Heart right ventricle (tissue), 16 donors: Measurements from ENCODE around the gene NEB. TPM values are rescaled to one million over a fixed set of nuclear protein-coding genes. Genes with fewer than 3 reads are reported as not detected.

Source experiments
- ATAC-seq, 8 donors: fragments of 200-7000 bp; cut with Tn5 transposase; one replicate each; pipeline ENCODE4 v1.9.1; 2020; ENCODE audit warnings: mild to moderate bottlenecking in 8 of 8, moderate library complexity in 8 of 8, moderate number of reproducible peaks in 1 of 8
- DNase-seq, 2 donors: peaks; one replicate each; pipeline ENCODE4 v3.0.0-alpha.2; 2020
- H3K27ac ChIP-seq, 10 donors: fragments of 200-600 bp; sonication (generic) in 2 of 10; one replicate each; pipeline versions ENCODE4 v1.5.0 to v1.8.0; 2020 to 2022; ENCODE audit warnings: mild to moderate bottlenecking in 3 of 10
- H3K27me3 ChIP-seq, 7 donors: fragments of 200-600 bp; one replicate each; pipeline ENCODE4 v1.8.0; 2021 to 2022; ENCODE audit warnings: mild to moderate bottlenecking in 2 of 7
- H3K36me3 ChIP-seq, 9 donors: fragments of 200-600 bp; sonication (generic) in 1 of 9; one replicate each; pipeline versions ENCODE4 v1.5.0 to v1.8.0; 2020 to 2022; ENCODE audit warnings: mild to moderate bottlenecking in 2 of 9
- H3K4me1 ChIP-seq, 9 donors: fragments of 200-600 bp; sonication (generic) in 1 of 9; one replicate each; pipeline versions ENCODE4 v1.5.0 to v1.8.0; 2020 to 2022; ENCODE audit warnings: mild to moderate bottlenecking in 4 of 9
- H3K4me3 ChIP-seq, 10 donors: fragments of 200-600 bp; sonication (generic) in 2 of 10; one replicate each; pipeline versions ENCODE4 v1.5.0 to v1.8.0; 2020 to 2022; ENCODE audit warnings: mild to moderate bottlenecking in 7 of 10, moderate library complexity in 2 of 10
- H3K9me3 ChIP-seq, 11 donors: fragments of 200-600 bp in 10 of 11; sonication (generic) in 2 of 11; one replicate each; pipeline versions ENCODE4 v1.5.0 to v1.8.0; 2013 to 2022; ENCODE audit warnings: mild to moderate bottlenecking in 2 of 11, control low read depth in 1 of 11, moderate library complexity in 1 of 11
- CTCF ChIP-seq, 9 donors: fragments of 200-600 bp; sonication (generic) in 2 of 9; IDR thresholded peaks; one replicate each; pipeline versions ENCODE4 v1.5.0 to v1.8.0; 2021 to 2022; ENCODE audit warnings: antibody characterized with exemption in 9 of 9, mild to moderate bottlenecking in 5 of 9, moderate library complexity in 1 of 9
- WGBS, 2 donors: extraction: QIAGEN DNeasy Blood & Tissue Kit; methylation state at CpG; one replicate each; pipeline ENCODE4 v1.1.7; 2013; ENCODE audit warnings: inconsistent platforms in 1 of 2; 5-methylcytosine and 5-hydroxymethylcytosine counted together
- intact Hi-C, 10 donors: fragments of 100-400 bp; cut with DNase I; formaldehyde crosslinking; loops; one replicate each; pipeline versions ENCODE4 v1.11.1 to v1.14.2; 2022
- polyA plus RNA-seq, 2 donors: library from polyadenylated mRNA; stranded (reverse); fragments of 200-250 nt; gene quantifications; one replicate each; pipeline ENCODE4 v1.2.3, GENCODE V29; 2013
- total RNA-seq, 10 donors: library from RNA; stranded (reverse); fragmentation: NEBNext Ultra II Directional in 3 of 10; extraction: Animal tissue kit (Norgen Biotek cat#: 25700) in 3 of 10; gene quantifications; one replicate each; pipeline versions ENCODE4 v1.2.1 to v1.2.4, GENCODE V29; 2021 to 2023
- donor health status: Arrhythmogenic right ventricular cardiomyopathy.
- donor health status: ischemic (EF 13 %, LVEDD 7.1; RV severe dilation, severe dysfunction).
- donor health status: healthy with polysubstance abuse.
- donor health status: DM: no; HTN: yes; CAD: no.
- donor health status: DM: no; HTN: no; CAD: no.
- donor health status: ischemic (EF 25% LVEDD 6.9; RV normal size, moderate dysfunction).
- donor health status: ischemic (EF 25% LVEDD 5.7; RV mildly dilated, moderate dysfunction).
- donor health status: healthy.
- donor health status: DM: yes; HTN: yes; CAD: no.
- donor health status: Ischemic cardiomyopathy.
- donor health status: ischemic (EF 35%, LVEDD 5.7; RV mildly dilated, moderate dysfunction).
- donor health status: nonischemic (EF 11% LVEDD 7.7; RV severe dilation, severe dysfunction).
- donor health status: DM: yes; HTN: yes; CAD: no.
- donor health status: PGD.
- donor health status: ischemic (EF 29% LVEDD 5.4; RV normal size, mild dysfunction).
- donor health status: nonischemic (EF 23%, LVEDD 6.1; RV moderate dilation, normal function).

NEB gene
- total and polyA plus RNA-seq, 12 donors, result 0.32 to 19.4 (median 3.8) TPM

DNA sequence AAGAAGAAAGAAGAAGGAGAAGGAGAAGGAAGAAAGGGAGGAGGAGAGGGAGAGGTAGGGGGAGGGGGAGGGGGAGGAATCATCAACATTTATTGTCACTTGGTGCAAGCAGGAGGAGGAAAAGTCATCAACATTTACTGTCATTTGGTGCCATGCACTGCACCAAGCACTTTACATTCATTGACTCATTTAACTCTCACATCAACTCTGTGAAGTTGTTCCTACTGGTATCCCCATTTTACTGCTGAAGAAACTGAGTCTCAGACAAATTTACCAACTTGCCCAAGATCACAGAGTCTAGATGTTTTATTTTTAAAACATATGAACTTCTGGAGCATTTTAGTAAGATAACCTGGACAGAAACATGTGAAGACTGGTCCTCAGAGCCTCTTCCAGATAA, 46.7 kb upstream of the NEB start:
- no peak for ATAC-seq
- TF ChIP-seq CTCF (IDR thresholded peaks at IDR 0.05), result no peak
- intact Hi-C loops, result no loop called here
- peaks cover 0 to 13% (median 0%) of the 10 kb centered on the region in 11 donors for H3K9me3 ChIP-seq
- H3K4me1 ChIP-seq, result no peaks in the 10 kb centered on the region
- no peak for DNase-seq
- no peak overlapping the region for H3K27ac ChIP-seq
- H3K4me3 ChIP-seq, result no peak overlapping the region
- no peaks in the 10 kb centered on the region for H3K27me3 ChIP-seq
- peaks cover 0 to 85% (median 9%) of the 10 kb centered on the region in 9 donors for H3K36me3 ChIP-seq

DNA sequence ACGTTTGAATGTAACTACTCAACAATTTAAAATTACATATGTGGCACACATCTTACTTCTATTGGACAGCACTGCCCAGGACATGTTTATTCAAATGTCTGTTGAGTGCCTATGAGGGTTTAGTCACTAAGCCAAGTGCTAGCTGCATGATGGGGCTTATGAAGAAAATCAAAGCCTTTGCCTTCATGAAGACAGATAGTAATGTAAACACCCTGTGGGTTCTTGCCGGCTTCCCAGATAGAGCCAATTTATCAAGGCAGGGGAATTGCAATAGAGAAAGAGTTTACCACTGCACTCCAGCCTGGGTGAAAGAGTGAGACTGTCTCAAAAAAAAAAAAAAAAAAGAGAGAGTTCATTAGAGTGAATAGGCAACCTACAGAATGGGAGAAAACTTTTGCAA, 43.7 kb upstream of the NEB start:
- intact Hi-C loops, result no loop called here
- peaks cover 0 to 62% (median 9%) of the 10 kb centered on the region in 9 donors for H3K36me3 ChIP-seq
- ATAC-seq (no peak), DNase-seq (no peak)
- H3K4me1 ChIP-seq, result peaks cover 0 to 18% (median 12%) of the 10 kb centered on the region in 9 donors
- peaks cover 0 to 13% (median 0%) of the 10 kb centered on the region in 11 donors for H3K9me3 ChIP-seq
- no peak for TF ChIP-seq CTCF (IDR thresholded peaks at IDR 0.05)
- 89 to 90% methylated on average over 2 of the region's 2 CpGs for WGBS, 2 donors
- no peak overlapping the region for H3K27ac ChIP-seq
- H3K4me3 ChIP-seq, result no peak overlapping the region
- H3K27me3 ChIP-seq, result no peaks in the 10 kb centered on the region

DNA sequence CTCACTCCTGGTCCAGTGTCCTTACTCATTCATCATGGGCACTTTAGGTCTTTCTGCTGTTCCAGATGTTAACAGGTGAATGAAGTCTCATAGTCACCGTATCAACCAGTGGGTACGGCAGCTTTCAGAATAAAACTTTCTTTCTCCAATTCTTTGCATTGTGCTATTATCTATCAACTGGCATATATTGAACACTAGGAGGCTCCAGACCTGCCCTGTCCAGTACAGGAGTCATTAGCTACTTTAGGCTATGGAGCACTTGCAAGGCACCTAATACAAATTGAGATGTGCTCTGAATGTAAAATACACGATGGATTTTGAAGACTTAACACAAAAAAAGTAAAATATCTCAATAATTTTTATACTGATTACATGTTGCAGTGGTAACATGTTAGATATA, 43.2 kb upstream of the NEB start:
- intact Hi-C loops, result no loop called here
- Histone ChIP-seq H3K4me1 (peaks cover 0 to 22% (median 12%) of the 10 kb centered on the region in 9 donors), H3K36me3 (peaks cover 0 to 59% (median 9%) of the 10 kb centered on the region in 9 donors), H3K9me3 (peaks cover 0 to 13% (median 0%) of the 10 kb centered on the region in 11 donors), H3K27ac (no peak overlapping the region), H3K27me3 (no peaks in the 10 kb centered on the region), H3K4me3 (no peak overlapping the region)
- no peak for DNase-seq
- TF ChIP-seq CTCF (IDR thresholded peaks at IDR 0.05), result peak in 2 of 9 donors; percentile 6 to 9
- WGBS, 2 donors, result 94 to 95% methylated on average over 3 of the region's 3 CpGs
- ATAC-seq, result no peak

GRCh38 chr2:151776367-151776766, 42.1 kb upstream of the NEB start:
- Histone ChIP-seq H3K27ac (no peak overlapping the region), H3K9me3 (peaks cover 0 to 13% (median 0%) of the 10 kb centered on the region in 11 donors), H3K27me3 (no peaks in the 10 kb centered on the region), H3K4me1 (peaks cover 0 to 29% (median 13%) of the 10 kb centered on the region in 9 donors), H3K36me3 (peaks cover 0 to 50% (median 5%) of the 10 kb centered on the region in 9 donors), H3K4me3 (no peak overlapping the region)
- DNase-seq (no peak), ATAC-seq (no peak)
- intact Hi-C loops, result no loop called here
- WGBS, 2 donors, result 95 to 100% methylated on average over 1 of the region's 1 CpG
- no peak for TF ChIP-seq CTCF (IDR thresholded peaks at IDR 0.05)
